Measurements from ENCODE around the gene ENTPD1.

DNA sequence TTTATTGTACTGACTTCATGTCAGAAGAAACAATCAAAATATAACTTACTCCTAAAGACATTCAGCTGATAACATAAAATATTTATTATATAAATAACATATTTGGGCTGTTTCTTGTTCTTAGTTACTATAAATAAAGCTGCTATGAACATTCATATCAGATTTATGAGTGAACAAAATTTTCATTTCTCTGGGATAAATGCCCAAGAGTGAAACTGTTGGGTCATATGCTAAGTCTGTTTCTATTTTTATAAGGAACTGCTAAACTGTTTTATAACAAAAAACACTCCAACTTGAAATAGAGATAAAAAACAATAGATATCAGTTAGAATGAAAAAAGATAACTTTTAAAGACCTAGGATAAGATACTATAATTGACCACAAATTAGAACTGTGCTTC is 125.4 kb downstream of the ENTPD1 start:
- TF ChIP-seq, protein P1, sequence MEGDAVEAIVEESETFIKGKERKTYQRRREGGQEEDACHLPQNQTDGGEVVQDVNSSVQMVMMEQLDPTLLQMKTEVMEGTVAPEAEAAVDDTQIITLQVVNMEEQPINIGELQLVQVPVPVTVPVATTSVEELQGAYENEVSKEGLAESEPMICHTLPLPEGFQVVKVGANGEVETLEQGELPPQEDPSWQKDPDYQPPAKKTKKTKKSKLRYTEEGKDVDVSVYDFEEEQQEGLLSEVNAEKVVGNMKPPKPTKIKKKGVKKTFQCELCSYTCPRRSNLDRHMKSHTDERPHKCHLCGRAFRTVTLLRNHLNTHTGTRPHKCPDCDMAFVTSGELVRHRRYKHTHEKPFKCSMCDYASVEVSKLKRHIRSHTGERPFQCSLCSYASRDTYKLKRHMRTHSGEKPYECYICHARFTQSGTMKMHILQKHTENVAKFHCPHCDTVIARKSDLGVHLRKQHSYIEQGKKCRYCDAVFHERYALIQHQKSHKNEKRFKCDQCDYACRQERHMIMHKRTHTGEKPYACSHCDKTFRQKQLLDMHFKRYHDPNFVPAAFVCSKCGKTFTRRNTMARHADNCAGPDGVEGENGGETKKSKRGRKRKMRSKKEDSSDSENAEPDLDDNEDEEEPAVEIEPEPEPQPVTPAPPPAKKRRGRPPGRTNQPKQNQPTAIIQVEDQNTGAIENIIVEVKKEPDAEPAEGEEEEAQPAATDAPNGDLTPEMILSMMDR (optimal IDR thresholded peaks at IDR 0.05 in 1 of 3, IDR thresholded peaks at IDR 0.05 in 1 of 3, conservative IDR thresholded peaks at IDR 0.05 in 1 of 3; ENCODE audit: extremely low read depth in 1 of 3, insufficient read depth in 2 of 3, low read length in 3 of 3), result no peak
- no peak for TF ChIP-seq EZH2 (IDR thresholded peaks at IDR 0.05; ENCODE audit: low read length)

All from keratinocyte (primary cell).